Effector CD8-positive, alpha-beta T cell (primary cell): ENCODE data around the gene ARHGAP18.

Experiments
- DNase-seq: peaks from one replicate; lab custom pipeline; 2025; lab: John Stamatoyannopoulos, UW

Gene ARHGAP18

GRCh38 chr6:129670634-129671033 lies 39.3 kb downstream of the ARHGAP18 start:
- no peak for DNase-seq

GRCh38 chr6:129667621-129668020 lies 42.4 kb downstream of the ARHGAP18 start:
- no peak for DNase-seq

- no peak for DNase-seq
Measured at GRCh38 chr6:129667034-129667433, 42.9 kb downstream of the ARHGAP18 start.

- no peak for DNase-seq
Measured at GRCh38 chr6:129665555-129665954, 44.4 kb downstream of the ARHGAP18 start.

- DNase-seq: no peak
Measured at GRCh38 chr6:129663531-129663930, 46.4 kb downstream of the ARHGAP18 start.

GRCh38 chr6:129662980-129663431 lies 47.0 kb downstream of the ARHGAP18 start:
- DNase-seq: no peak

GRCh38 chr6:129662406-129662766 lies 47.6 kb downstream of the ARHGAP18 start:
- no peak for DNase-seq

GRCh38 chr6:129661536-129662405 lies 48.2 kb downstream of the ARHGAP18 start:
- no peak for DNase-seq

GRCh38 chr6:129660346-129660676 lies 49.7 kb downstream of the ARHGAP18 start:
- no peak for DNase-seq

GRCh38 chr6:129659590-129660345 lies 50.2 kb downstream of the ARHGAP18 start:
- no peak for DNase-seq

GRCh38 chr6:129659167-129659566 lies 50.8 kb downstream of the ARHGAP18 start:
- DNase-seq: no peak

GRCh38 chr6:129657483-129657882 lies 52.5 kb downstream of the ARHGAP18 start:
- DNase-seq: no peak

GRCh38 chr6:129655334-129655733 lies 54.6 kb downstream of the ARHGAP18 start:
- DNase-seq: no peak

- DNase-seq: no peak
Measured at GRCh38 chr6:129653746-129654145, 56.2 kb downstream of the ARHGAP18 start.

- no peak for DNase-seq
Measured at GRCh38 chr6:129653229-129653628, 56.7 kb downstream of the ARHGAP18 start.

- DNase-seq: no peak
Measured at GRCh38 chr6:129651291-129651691, 58.7 kb downstream of the ARHGAP18 start.

- no peak for DNase-seq
Measured at GRCh38 chr6:129648819-129649491, 61.0 kb downstream of the ARHGAP18 start.

- DNase-seq: no peak
Measured at GRCh38 chr6:129647044-129647443, 62.9 kb downstream of the ARHGAP18 start.

GRCh38 chr6:129646642-129647041 lies 63.3 kb downstream of the ARHGAP18 start:
- DNase-seq: no peak

GRCh38 chr6:129645830-129646579 lies 64.0 kb downstream of the ARHGAP18 start:
- DNase-seq: no peak

GRCh38 chr6:129645106-129645829 lies 64.7 kb downstream of the ARHGAP18 start:
- no peak for DNase-seq
